ENCODE results near the gene SMIM12. TPM values are rescaled to one million over a fixed set of nuclear protein-coding genes. Genes with fewer than 3 reads are reported as not detected.

Gene SMIM12
- total RNA-seq, 6 donors from 2014 or later = 6.3 to 46.6 (median 30.9) TPM

- Histone ChIP-seq H3K4me3 (no peak overlapping the region), H3K4me1 (peaks cover 26 to 46% (median 35%) of the 10 kb centered on the region in 4 donors), H3K36me3 (no peaks in the 10 kb centered on the region), H3K9me3 (no peaks in the 10 kb centered on the region), H3K27ac (peak overlapping the region; percentile 2 to 88 (median 42)), H3K27me3 (no peaks in the 10 kb centered on the region)
- peak in 1 of 2 donors; percentile 8 for DNase-seq
- ATAC-seq (ENCODE audit: low FRiP score in 2 of 2) = no peak
- no peak for TF ChIP-seq POLR2A (IDR thresholded peaks at IDR 0.05)
- no peak for TF ChIP-seq CTCF (IDR thresholded peaks at IDR 0.05)
- TF ChIP-seq EP300 (IDR thresholded peaks at IDR 0.05) = no peak
- TF ChIP-seq POLR2AphosphoS5 (IDR thresholded peaks at IDR 0.05) = no peak
- 75 to 77% methylated on average over 3 of the region's 3 CpGs for WGBS, 2 donors
Measured at GRCh38 chr1:34842073-34842472, 17.5 kb downstream of the SMIM12 start.

GRCh38 chr1:34840426-34840825, 19.1 kb downstream of the SMIM12 start:
- Histone ChIP-seq H3K27me3 (no peaks in the 10 kb centered on the region), H3K36me3 (no peaks in the 10 kb centered on the region), H3K27ac (peak overlapping the region in 3 of 4 donors; percentile 28 to 80 (median 68)), H3K4me3 (no peak overlapping the region), H3K9me3 (no peaks in the 10 kb centered on the region), H3K4me1 (peaks cover 25 to 38% (median 32%) of the 10 kb centered on the region in 4 donors)
- 86% methylated on average over 3 of the region's 3 CpGs; no CpG with 5 or more reads in 1 of the 2 donors for WGBS, 2 donors
- DNase-seq (no peak), ATAC-seq (ENCODE audit: low FRiP score in 2 of 2) (no peak)
- TF ChIP-seq POLR2AphosphoS5 (IDR thresholded peaks at IDR 0.05) (no peak), CTCF (IDR thresholded peaks at IDR 0.05) (no peak), EP300 (IDR thresholded peaks at IDR 0.05) (no peak), POLR2A (IDR thresholded peaks at IDR 0.05) (no peak)

- Histone ChIP-seq H3K9me3 (no peaks in the 10 kb centered on the region), H3K36me3 (no peaks in the 10 kb centered on the region), H3K27me3 (no peaks in the 10 kb centered on the region), H3K4me3 (no peak overlapping the region), H3K4me1 (peaks cover 22 to 34% (median 29%) of the 10 kb centered on the region in 4 donors), H3K27ac (peak overlapping the region; percentile 24 to 80 (median 47))
- DNase-seq (no peak), ATAC-seq (ENCODE audit: low FRiP score in 2 of 2) (no peak)
- TF ChIP-seq POLR2A (IDR thresholded peaks at IDR 0.05) (no peak), CTCF (IDR thresholded peaks at IDR 0.05) (no peak), POLR2AphosphoS5 (IDR thresholded peaks at IDR 0.05) (peak in 1 of 2 donors; percentile 8), EP300 (IDR thresholded peaks at IDR 0.05) (no peak)
- 82 to 84% methylated on average over 14 of the region's 14 CpGs for WGBS, 2 donors
Measured at GRCh38 chr1:34839526-34840305, 19.8 kb downstream of the SMIM12 start.

- ATAC-seq (ENCODE audit: low FRiP score in 2 of 2) = no peak
- H3K4me3 ChIP-seq = no peak overlapping the region
- DNase-seq = no peak
- 70 to 73% methylated on average over 1 of the region's 1 CpG for WGBS, 2 donors
- H3K27ac ChIP-seq = no peak overlapping the region
- peaks cover 0 to 9% (median 2%) of the 10 kb centered on the region in 4 donors for H3K4me1 ChIP-seq
- no peak for TF ChIP-seq POLR2AphosphoS5 (IDR thresholded peaks at IDR 0.05)
- no peak for TF ChIP-seq EP300 (IDR thresholded peaks at IDR 0.05)
- no peak for TF ChIP-seq CTCF (IDR thresholded peaks at IDR 0.05)
- no peak for TF ChIP-seq POLR2A (IDR thresholded peaks at IDR 0.05)
- H3K9me3 ChIP-seq = no peaks in the 10 kb centered on the region
- H3K36me3 ChIP-seq = no peaks in the 10 kb centered on the region
- H3K27me3 ChIP-seq = no peaks in the 10 kb centered on the region
Measured at GRCh38 chr1:34833711-34834110, 25.8 kb downstream of the SMIM12 start.
